Type B pancreatic cell (in vitro differentiated cells): ENCODE results near the gene ADGRG6. TPM values are rescaled to one million over a fixed set of nuclear protein-coding genes. Genes with fewer than 3 reads are reported as not detected.
A peak's percentile ranks its signal among the peaks of the same experiment; 100 is the strongest.

Source experiments
- DNase-seq: peaks from one replicate; pipeline ENCODE4 v3.0.0; 2021; ENCODE audit warnings: mixed read lengths; ENCODE audit not compliant: unreplicated experiment; ENCODE audit errors: extremely low spot score
- H3K27ac Mint-ChIP-seq: 2 replicates; pipeline ENCODE4 v1.8.0; 2021; ENCODE audit warnings: mild to moderate bottlenecking, mixed read lengths
- H3K27me3 Mint-ChIP-seq: 2 replicates; pipeline ENCODE4 v1.8.0; 2021; ENCODE audit warnings: mixed read lengths
- H3K36me3 Mint-ChIP-seq: 2 replicates; pipeline ENCODE4 v1.8.0; 2021; ENCODE audit warnings: mixed read lengths
- H3K4me1 Mint-ChIP-seq: one replicate; pipeline ENCODE4 v1.8.0; 2021; ENCODE audit warnings: mixed read lengths; ENCODE audit not compliant: unreplicated experiment
- H3K4me3 Mint-ChIP-seq: 2 replicates; pipeline ENCODE4 v1.8.0; 2021; ENCODE audit warnings: mild to moderate bottlenecking, mixed read lengths
- H3K9me3 Mint-ChIP-seq: 2 replicates; pipeline ENCODE4 v1.8.0; 2021; ENCODE audit warnings: mixed read lengths
- total RNA-seq: library from RNA; stranded (reverse); gene quantifications from 2 replicates; pipeline ENCODE4 v1.2.1, GENCODE V29; 2021; ENCODE audit warnings: low replicate concordance
- TF ChIP-seq, protein P1 (sequence below): fragments of 200-600 bp; sonication (generic); conservative IDR thresholded peaks from 2 replicates; pipeline ENCODE4 v1.5.0; 2021; ENCODE audit warnings: antibody characterized with exemption, mild to moderate bottlenecking

The ADGRG6 gene
- total RNA-seq, 1 donor from 2014 or later = 26.7 TPM

DNA sequence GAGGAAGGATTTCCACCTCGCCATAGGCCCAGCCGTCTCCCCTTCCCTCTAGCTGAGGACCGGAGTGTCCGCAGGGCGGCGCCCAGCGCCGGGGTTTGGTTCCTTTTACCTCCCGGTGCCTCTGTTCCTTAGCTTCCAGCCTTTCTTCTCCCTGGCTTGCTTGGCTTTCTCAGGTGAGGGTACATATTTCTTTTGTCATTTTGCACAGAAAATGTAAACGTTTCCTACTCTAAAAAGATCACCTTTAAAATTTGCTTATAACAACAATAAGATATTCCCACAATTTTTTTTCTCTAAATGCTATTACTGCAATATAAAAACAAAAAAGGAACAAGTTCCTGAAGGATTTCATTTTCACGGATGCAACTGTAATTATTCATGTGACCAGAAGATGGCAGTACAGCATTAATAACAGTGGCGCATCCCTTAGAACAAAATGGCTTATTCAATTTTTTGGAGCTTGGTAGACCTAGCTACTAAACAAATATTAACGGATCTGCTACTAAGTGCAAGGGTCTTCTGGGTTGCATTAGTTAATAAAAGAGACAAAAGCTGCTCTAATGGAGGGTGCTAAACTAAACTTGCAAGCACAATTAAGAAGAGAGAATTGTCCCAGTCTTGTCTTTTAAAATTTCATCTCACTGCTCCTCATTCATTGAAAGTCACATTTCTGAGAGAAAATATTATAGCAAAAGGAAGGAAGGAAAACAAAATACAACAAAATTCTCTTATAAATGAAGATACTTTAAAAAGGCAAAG lies 172.9 kb downstream of the ADGRG6 start:
- Mint-ChIP-seq H3K4me1 (peaks cover 6% of the 10 kb centered on the region), H3K4me3 (peak overlapping the region; percentile 35), H3K27me3 (peaks cover 5% of the 10 kb centered on the region), H3K36me3 (no peaks in the 10 kb centered on the region), H3K9me3 (no peaks in the 10 kb centered on the region), H3K27ac (no peak overlapping the region)
- TF ChIP-seq, protein P1, sequence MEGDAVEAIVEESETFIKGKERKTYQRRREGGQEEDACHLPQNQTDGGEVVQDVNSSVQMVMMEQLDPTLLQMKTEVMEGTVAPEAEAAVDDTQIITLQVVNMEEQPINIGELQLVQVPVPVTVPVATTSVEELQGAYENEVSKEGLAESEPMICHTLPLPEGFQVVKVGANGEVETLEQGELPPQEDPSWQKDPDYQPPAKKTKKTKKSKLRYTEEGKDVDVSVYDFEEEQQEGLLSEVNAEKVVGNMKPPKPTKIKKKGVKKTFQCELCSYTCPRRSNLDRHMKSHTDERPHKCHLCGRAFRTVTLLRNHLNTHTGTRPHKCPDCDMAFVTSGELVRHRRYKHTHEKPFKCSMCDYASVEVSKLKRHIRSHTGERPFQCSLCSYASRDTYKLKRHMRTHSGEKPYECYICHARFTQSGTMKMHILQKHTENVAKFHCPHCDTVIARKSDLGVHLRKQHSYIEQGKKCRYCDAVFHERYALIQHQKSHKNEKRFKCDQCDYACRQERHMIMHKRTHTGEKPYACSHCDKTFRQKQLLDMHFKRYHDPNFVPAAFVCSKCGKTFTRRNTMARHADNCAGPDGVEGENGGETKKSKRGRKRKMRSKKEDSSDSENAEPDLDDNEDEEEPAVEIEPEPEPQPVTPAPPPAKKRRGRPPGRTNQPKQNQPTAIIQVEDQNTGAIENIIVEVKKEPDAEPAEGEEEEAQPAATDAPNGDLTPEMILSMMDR = peak; percentile 91
- DNase-seq = no peak

DNA sequence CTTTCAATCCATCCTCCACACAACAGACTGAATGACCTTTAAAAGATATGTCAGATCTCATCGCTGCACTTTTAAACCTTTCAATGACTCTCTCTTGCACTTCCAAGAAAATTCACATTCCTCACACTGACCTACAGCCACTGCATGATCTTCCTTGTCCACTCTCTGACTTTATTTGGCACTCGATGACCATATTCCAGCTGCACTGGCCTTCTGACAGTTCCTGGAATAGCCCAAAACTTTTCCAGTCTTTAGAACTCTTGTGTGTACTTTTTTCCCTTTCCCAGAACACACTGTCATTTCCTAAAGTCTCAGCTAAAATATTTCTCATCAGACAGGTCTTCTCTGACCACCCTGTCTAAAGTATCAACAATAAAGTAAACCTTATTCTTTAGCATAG lies 174.6 kb downstream of the ADGRG6 start:
- no peak for DNase-seq
- no peak overlapping the region for H3K4me3 Mint-ChIP-seq
- H3K4me1 Mint-ChIP-seq = peaks cover 6% of the 10 kb centered on the region
- no peaks in the 10 kb centered on the region for H3K36me3 Mint-ChIP-seq
- H3K27ac Mint-ChIP-seq = no peak overlapping the region
- TF ChIP-seq, protein P1 = no peak
- H3K9me3 Mint-ChIP-seq = no peaks in the 10 kb centered on the region
- H3K27me3 Mint-ChIP-seq = peaks cover 4% of the 10 kb centered on the region

DNA sequence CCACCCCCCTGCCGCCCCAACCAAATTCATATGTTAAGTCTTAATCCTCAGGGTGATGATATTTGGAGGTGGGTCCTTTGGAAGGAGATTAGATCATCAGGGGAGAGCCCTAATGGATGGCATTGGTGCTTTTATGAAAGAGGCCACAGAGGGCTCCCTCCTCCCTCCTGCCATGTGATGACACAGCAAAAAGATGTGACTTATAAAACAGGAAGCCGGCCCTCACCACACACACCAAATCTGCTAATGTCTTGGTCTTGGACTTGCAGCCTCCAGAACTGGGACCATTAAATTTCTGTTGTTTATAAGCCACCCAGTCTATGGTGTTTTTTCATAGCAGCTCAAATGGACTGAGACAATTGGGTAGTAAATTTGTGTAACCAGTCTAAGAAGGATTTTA lies 176.3 kb downstream of the ADGRG6 start:
- no peak overlapping the region for H3K27ac Mint-ChIP-seq
- H3K4me1 Mint-ChIP-seq = peaks cover 6% of the 10 kb centered on the region
- TF ChIP-seq, protein P1 = no peak
- H3K36me3 Mint-ChIP-seq = no peaks in the 10 kb centered on the region
- DNase-seq = no peak
- no peaks in the 10 kb centered on the region for H3K9me3 Mint-ChIP-seq
- no peaks in the 10 kb centered on the region for H3K27me3 Mint-ChIP-seq
- H3K4me3 Mint-ChIP-seq = no peak overlapping the region

DNA sequence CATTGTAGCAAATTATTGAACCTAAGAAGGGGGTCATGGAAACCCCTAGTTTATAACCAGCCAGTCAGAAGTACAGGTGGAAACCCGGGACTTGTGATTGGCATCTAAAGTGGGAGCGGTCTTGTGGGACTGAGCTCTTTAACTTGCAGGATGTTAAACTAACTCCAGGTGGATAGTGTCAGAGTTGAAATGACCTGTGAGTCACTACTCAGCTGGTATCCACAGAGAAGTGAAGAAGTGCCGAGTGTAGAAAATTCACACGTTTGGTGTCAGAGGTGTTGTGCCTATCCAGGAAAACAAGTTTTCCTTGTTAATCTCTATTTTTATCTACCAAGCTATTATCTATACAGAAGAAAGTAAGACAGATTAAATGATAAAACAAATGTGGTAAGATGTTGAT lies 179.7 kb downstream of the ADGRG6 start:
- Mint-ChIP-seq H3K9me3 (no peaks in the 10 kb centered on the region), H3K27ac (no peak overlapping the region), H3K4me1 (no peaks in the 10 kb centered on the region), H3K4me3 (no peak overlapping the region), H3K36me3 (no peaks in the 10 kb centered on the region), H3K27me3 (no peaks in the 10 kb centered on the region)
- DNase-seq = no peak
- TF ChIP-seq, protein P1 = no peak

DNA sequence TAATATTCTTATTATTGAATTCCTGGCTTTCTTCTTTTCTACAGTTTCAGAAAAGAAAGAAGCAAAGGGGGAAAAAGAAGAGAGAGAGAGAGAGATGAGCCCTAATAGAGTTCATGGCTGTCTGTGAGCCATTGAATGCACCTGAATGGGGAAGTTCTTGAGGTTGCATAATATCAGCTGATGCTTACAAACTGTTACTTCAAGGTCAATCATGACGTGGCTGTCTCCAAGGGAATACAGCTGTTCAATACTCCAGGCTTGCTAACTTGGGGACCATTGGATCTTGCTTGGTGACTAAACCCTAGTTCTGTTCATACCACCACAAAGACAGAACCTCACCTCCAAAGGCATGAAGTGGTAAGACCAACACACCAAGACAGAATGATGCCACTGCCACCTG lies 180.4 kb downstream of the ADGRG6 start:
- no peak for DNase-seq
- TF ChIP-seq, protein P1 = no peak
- Mint-ChIP-seq H3K36me3 (no peaks in the 10 kb centered on the region), H3K27me3 (no peaks in the 10 kb centered on the region), H3K4me3 (no peak overlapping the region), H3K4me1 (no peaks in the 10 kb centered on the region), H3K27ac (no peak overlapping the region), H3K9me3 (no peaks in the 10 kb centered on the region)
